Activated CD4-positive, alpha-beta T cell treated with anti-CD3 and anti-CD28 coated beads, Interleukin-2, amount 10 ng/mL, durations not matched to agents 24 days and 14 days (primary cell): Measurements from ENCODE around the gene CTIF. TPM values are rescaled to one million over a fixed set of nuclear protein-coding genes. Genes with fewer than 3 reads are reported as not detected.

Experiments
- DNase-seq: peaks from one replicate; pipeline ENCODE4 v3.0.0; 2022
- H3K27ac Mint-ChIP-seq: one replicate; pipeline ENCODE4 v1.8.0; 2022; ENCODE audit warnings: mild to moderate bottlenecking, mixed read lengths
- H3K27me3 Mint-ChIP-seq: one replicate; pipeline ENCODE4 v1.8.0; 2022; ENCODE audit warnings: mixed read lengths
- H3K36me3 Mint-ChIP-seq: one replicate; pipeline ENCODE4 v1.8.0; 2022; ENCODE audit warnings: low read depth, mild to moderate bottlenecking, mixed read lengths
- H3K4me1 Mint-ChIP-seq: one replicate; pipeline ENCODE4 v1.8.0; 2021; ENCODE audit warnings: mixed read lengths
- H3K4me3 Mint-ChIP-seq: one replicate; pipeline ENCODE4 v1.8.0; 2022; ENCODE audit warnings: mild to moderate bottlenecking, moderate library complexity, mixed read lengths
- H3K9me3 Mint-ChIP-seq: one replicate; pipeline ENCODE4 v1.8.0; 2021; ENCODE audit warnings: mixed read lengths
- intact Hi-C: fragments of 100-400 bp; cut with micrococcal nuclease; formaldehyde crosslinking; loops from one replicate; pipeline ENCODE4 v1.15.1; 2023
- total RNA-seq: library from RNA; stranded (reverse); gene quantifications from 2 replicates; pipeline ENCODE4 v1.2.3, GENCODE V29; 2022

The CTIF gene
- total RNA-seq, 1 donor from 2014 or later: 9.5 TPM

GRCh38 chr18:48753691-48754090 lies 214.9 kb downstream of the CTIF start:
- Mint-ChIP-seq H3K9me3 (no peaks in the 10 kb centered on the region), H3K4me3 (no peak overlapping the region), H3K27ac (no peak overlapping the region), H3K4me1 (no peaks in the 10 kb centered on the region), H3K27me3 (peaks cover 2% of the 10 kb centered on the region), H3K36me3 (no peaks in the 10 kb centered on the region)
- intact Hi-C loops: no loop called here
- no peak for DNase-seq

- Mint-ChIP-seq H3K27me3 (peaks cover 2% of the 10 kb centered on the region), H3K4me3 (no peak overlapping the region), H3K27ac (no peak overlapping the region), H3K9me3 (no peaks in the 10 kb centered on the region), H3K36me3 (no peaks in the 10 kb centered on the region), H3K4me1 (no peaks in the 10 kb centered on the region)
- intact Hi-C loops: no loop called here
- DNase-seq: no peak
Observed at GRCh38 chr18:48754559-48754958, 215.7 kb downstream of the CTIF start.

GRCh38 chr18:48754993-48755473 lies 216.2 kb downstream of the CTIF start:
- H3K27me3 Mint-ChIP-seq: peaks cover 2% of the 10 kb centered on the region
- DNase-seq: no peak
- no peaks in the 10 kb centered on the region for H3K4me1 Mint-ChIP-seq
- no peaks in the 10 kb centered on the region for H3K9me3 Mint-ChIP-seq
- H3K36me3 Mint-ChIP-seq: no peaks in the 10 kb centered on the region
- intact Hi-C loops: no loop called here
- no peak overlapping the region for H3K4me3 Mint-ChIP-seq
- H3K27ac Mint-ChIP-seq: no peak overlapping the region

- peaks cover 2% of the 10 kb centered on the region for H3K27me3 Mint-ChIP-seq
- H3K9me3 Mint-ChIP-seq: no peaks in the 10 kb centered on the region
- no peak for DNase-seq
- no peaks in the 10 kb centered on the region for H3K4me1 Mint-ChIP-seq
- no peaks in the 10 kb centered on the region for H3K36me3 Mint-ChIP-seq
- intact Hi-C loops: no loop called here
- no peak overlapping the region for H3K27ac Mint-ChIP-seq
- no peak overlapping the region for H3K4me3 Mint-ChIP-seq
Observed at GRCh38 chr18:48756511-48757226, 217.8 kb downstream of the CTIF start.

GRCh38 chr18:48757367-48757766 lies 218.5 kb downstream of the CTIF start:
- Mint-ChIP-seq H3K4me1 (no peaks in the 10 kb centered on the region), H3K27ac (no peak overlapping the region), H3K4me3 (no peak overlapping the region), H3K27me3 (no peaks in the 10 kb centered on the region), H3K9me3 (no peaks in the 10 kb centered on the region), H3K36me3 (no peaks in the 10 kb centered on the region)
- DNase-seq: no peak
- intact Hi-C loops: no loop called here

GRCh38 chr18:48757906-48758305 lies 219.1 kb downstream of the CTIF start:
- intact Hi-C loops: no loop called here
- Mint-ChIP-seq H3K4me3 (no peak overlapping the region), H3K27ac (no peak overlapping the region), H3K27me3 (no peaks in the 10 kb centered on the region), H3K36me3 (no peaks in the 10 kb centered on the region), H3K4me1 (no peaks in the 10 kb centered on the region), H3K9me3 (no peaks in the 10 kb centered on the region)
- no peak for DNase-seq

- no peak for DNase-seq
- H3K27me3 Mint-ChIP-seq: no peaks in the 10 kb centered on the region
- intact Hi-C loops: loop anchor here (5.0 kb wide), 1 partner anchor 281 kb away; no protein-coding TSS in a partner anchor
Observed at GRCh38 chr18:48761582-48761981, 222.8 kb downstream of the CTIF start.

GRCh38 chr18:48762022-48762421 lies 223.2 kb downstream of the CTIF start:
- H3K4me1 Mint-ChIP-seq: peaks cover 3% of the 10 kb centered on the region
- H3K27ac Mint-ChIP-seq: no peak overlapping the region
- intact Hi-C loops: loop anchor here (5.0 kb wide), 1 partner anchor 280 kb away; no protein-coding TSS in a partner anchor
- H3K36me3 Mint-ChIP-seq: no peaks in the 10 kb centered on the region
- H3K4me3 Mint-ChIP-seq: no peak overlapping the region
- no peaks in the 10 kb centered on the region for H3K9me3 Mint-ChIP-seq
- H3K27me3 Mint-ChIP-seq: no peaks in the 10 kb centered on the region
- no peak for DNase-seq

More at GRCh38 chr18:48761582-48761981, 222.8 kb downstream of the CTIF start:
- Mint-ChIP-seq H3K4me1 (peaks cover 3% of the 10 kb centered on the region), H3K36me3 (no peaks in the 10 kb centered on the region), H3K9me3 (no peaks in the 10 kb centered on the region), H3K27ac (no peak overlapping the region), H3K4me3 (no peak overlapping the region)

- no peak for DNase-seq
- H3K4me1 Mint-ChIP-seq: peaks cover 3% of the 10 kb centered on the region
- H3K9me3 Mint-ChIP-seq: no peaks in the 10 kb centered on the region
- H3K36me3 Mint-ChIP-seq: no peaks in the 10 kb centered on the region
- intact Hi-C loops: loop anchor here (5.0 kb wide), 1 partner anchor 279 kb away; no protein-coding TSS in a partner anchor
- no peaks in the 10 kb centered on the region for H3K27me3 Mint-ChIP-seq
- no peak overlapping the region for H3K4me3 Mint-ChIP-seq
- H3K27ac Mint-ChIP-seq: no peak overlapping the region
Observed at GRCh38 chr18:48762836-48763718, 224.2 kb downstream of the CTIF start.

- Mint-ChIP-seq H3K4me3 (no peak overlapping the region), H3K4me1 (peaks cover 3% of the 10 kb centered on the region), H3K9me3 (no peaks in the 10 kb centered on the region), H3K27ac (no peak overlapping the region), H3K27me3 (no peaks in the 10 kb centered on the region), H3K36me3 (no peaks in the 10 kb centered on the region)
- no peak for DNase-seq
- intact Hi-C loops: loop anchor here (5.0 kb wide), 1 partner anchor 279 kb away; no protein-coding TSS in a partner anchor
Observed at GRCh38 chr18:48763719-48764100, 224.9 kb downstream of the CTIF start.

GRCh38 chr18:48765053-48765452 lies 226.2 kb downstream of the CTIF start:
- Mint-ChIP-seq H3K27ac (no peak overlapping the region), H3K36me3 (no peaks in the 10 kb centered on the region), H3K9me3 (no peaks in the 10 kb centered on the region), H3K27me3 (no peaks in the 10 kb centered on the region), H3K4me1 (peaks cover 3% of the 10 kb centered on the region), H3K4me3 (no peak overlapping the region)
- intact Hi-C loops: no loop called here
- no peak for DNase-seq

GRCh38 chr18:48766026-48766425 lies 227.2 kb downstream of the CTIF start:
- Mint-ChIP-seq H3K4me3 (no peak overlapping the region), H3K36me3 (no peaks in the 10 kb centered on the region), H3K9me3 (no peaks in the 10 kb centered on the region), H3K27ac (no peak overlapping the region), H3K27me3 (no peaks in the 10 kb centered on the region), H3K4me1 (peaks cover 3% of the 10 kb centered on the region)
- DNase-seq: no peak
- intact Hi-C loops: no loop called here

- Mint-ChIP-seq H3K27me3 (no peaks in the 10 kb centered on the region), H3K4me3 (no peak overlapping the region), H3K9me3 (no peaks in the 10 kb centered on the region), H3K36me3 (no peaks in the 10 kb centered on the region), H3K27ac (no peak overlapping the region), H3K4me1 (peaks cover 3% of the 10 kb centered on the region)
- intact Hi-C loops: no loop called here
- no peak for DNase-seq
Observed at GRCh38 chr18:48766487-48766886, 227.7 kb downstream of the CTIF start.

GRCh38 chr18:48767090-48767690 lies 228.4 kb downstream of the CTIF start:
- no peak for DNase-seq
- H3K27me3 Mint-ChIP-seq: no peaks in the 10 kb centered on the region
- no peak overlapping the region for H3K27ac Mint-ChIP-seq
- H3K4me1 Mint-ChIP-seq: peaks cover 3% of the 10 kb centered on the region
- H3K4me3 Mint-ChIP-seq: no peak overlapping the region
- intact Hi-C loops: no loop called here
- no peaks in the 10 kb centered on the region for H3K9me3 Mint-ChIP-seq
- H3K36me3 Mint-ChIP-seq: no peaks in the 10 kb centered on the region
